H1 (cell line): ENCODE data around the gene PBX3.

ENCODE experiments used
- EGR1 ChIP-seq: IDR thresholded peaks from 2 replicates; pipeline ENCODE4 v1.6.1; 2011; ENCODE audit warnings: low read depth, low read length, borderline replicate concordance
- EP300 ChIP-seq, 2 experiments: IDR thresholded peaks; 1 replicate in 1 of 2; 2 replicates in 1 of 2; pipeline ENCODE4 v1.6.1; 2011 to 2012; ENCODE audit warnings: low read depth in 2 of 2, low read length in 2 of 2, mild to moderate bottlenecking in 2 of 2, borderline replicate concordance in 1 of 2, inconsistent platforms in 1 of 2, moderate library complexity in 1 of 2
- JUN ChIP-seq: IDR thresholded peaks from 2 replicates; pipeline ENCODE4 v1.6.1; 2011; ENCODE audit warnings: low read depth, mild to moderate bottlenecking, improper control_type of control experiment, low read length
- JUND ChIP-seq: IDR thresholded peaks from 2 replicates; pipeline ENCODE4 v1.6.1; 2011; ENCODE audit warnings: mild to moderate bottlenecking, improper control_type of control experiment, low read length
- POLR2A ChIP-seq, 2 experiments: IDR thresholded peaks; 1 replicate in 1 of 2; 2 replicates in 1 of 2; pipeline ENCODE4 v1.6.1; 2011; ENCODE audit warnings: low read depth in 2 of 2, low read length in 2 of 2, mild to moderate bottlenecking in 2 of 2; ENCODE audit errors: control extremely low read depth in 1 of 2
- RAD21 ChIP-seq, 2 experiments: IDR thresholded peaks in 1 of 2; conservative IDR thresholded peaks in 1 of 2; 2 replicates each; pipeline ENCODE4 v1.6.1; 2011; ENCODE audit warnings: low read depth in 2 of 2, low read length in 2 of 2, improper control_type of control experiment in 1 of 2, inconsistent platforms in 1 of 2, mild to moderate bottlenecking in 1 of 2, moderate library complexity in 1 of 2
- RBBP5 ChIP-seq: IDR thresholded peaks from 2 replicates; pipeline ENCODE4 v1.7.1; 2012; ENCODE audit warnings: low read depth, mild to moderate bottlenecking, inconsistent platforms, low read length, moderate library complexity, borderline replicate concordance
- TEAD4 ChIP-seq: IDR thresholded peaks from 2 replicates; pipeline ENCODE4 v1.6.1; 2012; ENCODE audit warnings: low read depth, low read length, inconsistent platforms, mixed read lengths
- USF2 ChIP-seq: IDR thresholded peaks from 2 replicates; pipeline ENCODE4 v1.6.1; 2011; ENCODE audit warnings: low read length, improper control_type of control experiment
- ZNF274 ChIP-seq: IDR thresholded peaks from 2 replicates; pipeline ENCODE4 v1.7.0; 2012; ENCODE audit warnings: low read length, borderline replicate concordance; ENCODE audit errors: extremely low read depth
- TF ChIP-seq, protein P1 (sequence below): IDR thresholded peaks from 2 replicates; pipeline ENCODE4 v1.6.1; 2012; ENCODE audit warnings: inconsistent platforms

DNA sequence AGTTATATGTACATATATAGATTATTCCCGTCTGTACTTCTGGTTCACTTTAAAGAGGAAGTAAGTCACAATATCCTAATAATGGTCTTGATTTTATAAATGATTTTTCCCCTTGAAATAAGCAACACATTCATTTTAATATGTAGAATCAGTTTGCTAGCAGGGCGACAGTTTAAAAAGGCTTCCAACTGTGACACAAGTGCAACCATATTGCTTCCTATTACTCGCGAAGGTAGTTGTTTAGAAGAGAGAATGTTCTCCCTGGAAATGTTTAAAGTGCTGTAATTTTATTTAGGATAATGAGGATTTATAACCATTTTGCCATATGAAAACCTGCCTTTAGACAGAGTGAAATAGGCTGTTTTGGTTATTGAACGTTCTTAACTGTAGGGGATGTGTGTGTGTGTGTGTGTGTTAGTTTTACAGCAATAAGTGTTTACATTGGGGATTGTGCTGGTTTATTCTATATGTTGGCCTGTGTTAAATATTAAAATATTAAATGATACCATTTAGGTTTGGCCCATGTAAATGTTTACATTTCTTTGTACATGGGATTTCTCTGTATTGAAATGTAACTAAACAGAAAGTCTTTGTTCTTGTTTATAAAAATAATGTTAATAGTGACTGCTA, 138.3 kb downstream of the PBX3 start:
- TF ChIP-seq TEAD4 (no peak), EGR1 (no peak), ZNF274 (no peak), USF2 (no peak), JUN (no peak), JUND (no peak), RBBP5 (no peak), EP300 (IDR thresholded peaks at IDR 0.05; ENCODE audit: borderline replicate concordance in 1 of 2, low read depth in 2 of 2, low read length in 2 of 2) (no peak), RAD21 (IDR thresholded peaks at IDR 0.05 in 1 of 2, conservative IDR thresholded peaks at IDR 0.05 in 1 of 2; ENCODE audit: low read depth in 2 of 2, low read length in 2 of 2) (no peak), POLR2A (IDR thresholded peaks at IDR 0.05; ENCODE audit: control extremely low read depth in 1 of 2, low read depth in 2 of 2, low read length in 2 of 2) (no peak)
- TF ChIP-seq, protein P1, sequence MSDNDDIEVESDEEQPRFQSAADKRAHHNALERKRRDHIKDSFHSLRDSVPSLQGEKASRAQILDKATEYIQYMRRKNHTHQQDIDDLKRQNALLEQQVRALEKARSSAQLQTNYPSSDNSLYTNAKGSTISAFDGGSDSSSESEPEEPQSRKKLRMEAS = no peak
